Forelimb muscle (tissue), 1 donor: ENCODE results near the gene PITPNC1. TPM values are rescaled to one million over a fixed set of nuclear protein-coding genes. Genes with fewer than 3 reads are reported as not detected.
"Not testable (repeated sequence)": the region's sequence is repeated elsewhere in the genome, so short reads cannot be mapped to it uniquely, and the experiment has no call there.

Experiments
- DNase-seq: peaks from one replicate; pipeline ENCODE4 v3.0.0-alpha.2; 2013; ENCODE audit warnings: low read depth
- polyA plus RNA-seq: library from polyadenylated mRNA; unstranded; fragments of 120-200 nt; gene quantifications from one replicate; pipeline ENCODE4 v1.2.1, GENCODE V29; 2013; ENCODE audit not compliant: insufficient read length

PITPNC1 gene
- polyA plus RNA-seq, 1 donor: 9.4 TPM

- no peak for DNase-seq
These were observed 134.7 kb downstream of the PITPNC1 start for GRCh38 chr17:67511804-67512203.

- no peak for DNase-seq
These were observed 137.9 kb downstream of the PITPNC1 start for GRCh38 chr17:67514998-67515397.

- no peak for DNase-seq
These were observed 138.5 kb downstream of the PITPNC1 start for GRCh38 chr17:67515490-67516083.

GRCh38 chr17:67516571-67516970 lies 139.5 kb downstream of the PITPNC1 start:
- DNase-seq: not testable (repeated sequence)

GRCh38 chr17:67517325-67517724 lies 140.2 kb downstream of the PITPNC1 start:
- no peak for DNase-seq

- DNase-seq: no peak
These were observed 141.8 kb downstream of the PITPNC1 start for GRCh38 chr17:67518876-67519275.

GRCh38 chr17:67519801-67520251 lies 142.7 kb downstream of the PITPNC1 start:
- DNase-seq: no peak

GRCh38 chr17:67520252-67520906 lies 143.3 kb downstream of the PITPNC1 start:
- DNase-seq: no peak

GRCh38 chr17:67520916-67521774 lies 144.1 kb downstream of the PITPNC1 start:
- DNase-seq: no peak

GRCh38 chr17:67521775-67522069 lies 144.6 kb downstream of the PITPNC1 start:
- no peak for DNase-seq

GRCh38 chr17:67523101-67523500 lies 146.0 kb downstream of the PITPNC1 start:
- no peak for DNase-seq

- no peak for DNase-seq
These were observed 148.4 kb downstream of the PITPNC1 start for GRCh38 chr17:67525239-67526135.

- no peak for DNase-seq
These were observed 149.6 kb downstream of the PITPNC1 start for GRCh38 chr17:67526700-67527099.

GRCh38 chr17:67528751-67529436 lies 151.8 kb downstream of the PITPNC1 start:
- no peak for DNase-seq

GRCh38 chr17:67531291-67531690 lies 154.2 kb downstream of the PITPNC1 start:
- no peak for DNase-seq

- DNase-seq: no peak
These were observed 155.3 kb downstream of the PITPNC1 start for GRCh38 chr17:67532326-67532871.

- DNase-seq: no peak
These were observed 157.9 kb downstream of the PITPNC1 start for GRCh38 chr17:67534941-67535340.

GRCh38 chr17:67542219-67543114 lies 165.4 kb downstream of the PITPNC1 start:
- DNase-seq: no peak

GRCh38 chr17:67544364-67544955 lies 167.4 kb downstream of the PITPNC1 start:
- DNase-seq: no peak
